ENCODE measurements around the gene IGFBP2. TPM values are rescaled to one million over a fixed set of nuclear protein-coding genes. Genes with fewer than 3 reads are reported as not detected.

The IGFBP2 gene, protein sequence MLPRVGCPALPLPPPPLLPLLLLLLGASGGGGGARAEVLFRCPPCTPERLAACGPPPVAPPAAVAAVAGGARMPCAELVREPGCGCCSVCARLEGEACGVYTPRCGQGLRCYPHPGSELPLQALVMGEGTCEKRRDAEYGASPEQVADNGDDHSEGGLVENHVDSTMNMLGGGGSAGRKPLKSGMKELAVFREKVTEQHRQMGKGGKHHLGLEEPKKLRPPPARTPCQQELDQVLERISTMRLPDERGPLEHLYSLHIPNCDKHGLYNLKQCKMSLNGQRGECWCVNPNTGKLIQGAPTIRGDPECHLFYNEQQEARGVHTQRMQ
- total RNA-seq: 357 and 775 TPM in 2 replicates

GRCh38 chr2:216632952-216633615 lies at the start of gene IGFBP2:
Gene IGFBP2 (plus strand): TSS chr2:216633420. CDS start chr2:216633524, 104 bp downstream.

GRCh38 chr2:216695401-216695821 lies 62.2 kb downstream of the IGFBP2 start, which contains the start of gene IGFBP5:
Gene IGFBP5 (minus strand): TSS chr2:216695549. CDS start chr2:216694775, 774 bp downstream.

Other genes with a start within 250 kb of the IGFBP2 start
- 13.4 and 20.4 TPM in 2 replicates for gene SMARCAL1, start 220.9 kb upstream of the IGFBP2 start, total RNA-seq
- 629 and 1,937 TPM in 2 replicates for gene RPL37A, start 134.6 kb upstream of the IGFBP2 start, total RNA-seq
- 3.0 and 335 TPM in 2 replicates for gene IGFBP5, start 62.1 kb downstream of the IGFBP2 start, total RNA-seq
- not detected in 2 replicates for gene TNP1, start 226.6 kb downstream of the IGFBP2 start, total RNA-seq